Tibial nerve (tissue), 4 donors: ENCODE data around the gene IL34. TPM values are rescaled to one million over a fixed set of nuclear protein-coding genes. Genes with fewer than 3 reads are reported as not detected.

Source experiments
- DNase-seq, 2 donors: peaks; one replicate each; pipeline ENCODE4 v3.0.0-alpha.2; 2019; ENCODE audit warnings: low spot score in 2 of 2
- H3K27ac ChIP-seq, 4 donors: fragments of 200-600 bp; sonication (generic) in 3 of 4; one replicate each; pipeline ENCODE4 v1.5.1; 2017 to 2019; ENCODE audit warnings: mild to moderate bottlenecking in 1 of 4
- H3K27me3 ChIP-seq, 2 donors: fragments of 200-600 bp; sonication (generic) in 1 of 2; one replicate each; pipeline versions ENCODE4 v1.5.1 to v1.6.0; 2017 to 2019
- H3K36me3 ChIP-seq, 3 donors: fragments of 200-600 bp; sonication (generic); one replicate each; pipeline ENCODE4 v1.5.1; 2018 to 2019
- H3K4me1 ChIP-seq, 4 donors: fragments of 200-600 bp; sonication (generic) in 3 of 4; one replicate each; pipeline ENCODE4 v1.5.1; 2017 to 2019
- H3K4me3 ChIP-seq, 4 donors: fragments of 200-600 bp; sonication (generic) in 3 of 4; one replicate each; pipeline ENCODE4 v1.5.1; 2017 to 2019; ENCODE audit warnings: mild to moderate bottlenecking in 1 of 4, moderate library complexity in 1 of 4
- H3K9me3 ChIP-seq, 4 donors: fragments of 200-600 bp; sonication (generic) in 3 of 4; one replicate each; pipeline ENCODE4 v1.5.1; 2017 to 2019
- EP300 ChIP-seq, 2 donors: sonication (generic); formaldehyde crosslinking; IDR thresholded peaks; one replicate each; pipeline ENCODE4 v1.6.1; 2017; ENCODE audit warnings: antibody characterized with exemption in 2 of 2, mild to moderate bottlenecking in 1 of 2
- POLR2A ChIP-seq, 2 donors: fragments of 450-650 bp; IDR thresholded peaks; one replicate each; pipeline ENCODE4 v1.6.1; 2017; ENCODE audit warnings: antibody characterized with exemption in 2 of 2, mild to moderate bottlenecking in 2 of 2, moderate library complexity in 2 of 2
- WGBS, 2 donors: methylation state at CpG; one replicate each; pipeline ENCODE4 v1.1.5; 2018; 5-methylcytosine and 5-hydroxymethylcytosine counted together
- total RNA-seq, 4 donors: library from RNA; depleted of rRNA; stranded (reverse); fragments of >200 nt; gene quantifications; one replicate each; pipeline ENCODE4 v1.1.0, GENCODE V29; 2016
- TF ChIP-seq, protein P1 (sequence below), 5 experiments: fragments of 200-600 bp in 3 of 5; fragments of 450-650 bp in 2 of 5; sonication (generic) in 3 of 5; IDR thresholded peaks; one replicate each; pipeline ENCODE4 v1.5.1; 2016 to 2019; ENCODE audit warnings: antibody characterized with exemption in 5 of 5, mild to moderate bottlenecking in 3 of 5, moderate library complexity in 2 of 5

IL34 gene
- total RNA-seq, 4 donors from 2014 or later = 49.6 to 89.4 (median 60.9) TPM

GRCh38 chr16:70689035-70689969 is 42.9 kb downstream of the IL34 start:
- Histone ChIP-seq H3K27ac (peak overlapping the region; percentile 81 to 97 (median 91)), H3K27me3 (no peaks in the 10 kb centered on the region), H3K36me3 (peaks cover 0 to 3% (median 0%) of the 10 kb centered on the region in 3 donors), H3K9me3 (no peaks in the 10 kb centered on the region), H3K4me3 (no peak overlapping the region), H3K4me1 (peaks cover 9 to 91% (median 85%) of the 10 kb centered on the region in 4 donors)
- WGBS, 2 donors = 84 to 93% methylated on average over 18 to 21 of the region's 22 CpGs
- TF ChIP-seq EP300 (IDR thresholded peaks at IDR 0.05) = peak in 1 of 2 donors; percentile 10
- TF ChIP-seq POLR2A (IDR thresholded peaks at IDR 0.05) = no peak
- no peak for DNase-seq

DNA sequence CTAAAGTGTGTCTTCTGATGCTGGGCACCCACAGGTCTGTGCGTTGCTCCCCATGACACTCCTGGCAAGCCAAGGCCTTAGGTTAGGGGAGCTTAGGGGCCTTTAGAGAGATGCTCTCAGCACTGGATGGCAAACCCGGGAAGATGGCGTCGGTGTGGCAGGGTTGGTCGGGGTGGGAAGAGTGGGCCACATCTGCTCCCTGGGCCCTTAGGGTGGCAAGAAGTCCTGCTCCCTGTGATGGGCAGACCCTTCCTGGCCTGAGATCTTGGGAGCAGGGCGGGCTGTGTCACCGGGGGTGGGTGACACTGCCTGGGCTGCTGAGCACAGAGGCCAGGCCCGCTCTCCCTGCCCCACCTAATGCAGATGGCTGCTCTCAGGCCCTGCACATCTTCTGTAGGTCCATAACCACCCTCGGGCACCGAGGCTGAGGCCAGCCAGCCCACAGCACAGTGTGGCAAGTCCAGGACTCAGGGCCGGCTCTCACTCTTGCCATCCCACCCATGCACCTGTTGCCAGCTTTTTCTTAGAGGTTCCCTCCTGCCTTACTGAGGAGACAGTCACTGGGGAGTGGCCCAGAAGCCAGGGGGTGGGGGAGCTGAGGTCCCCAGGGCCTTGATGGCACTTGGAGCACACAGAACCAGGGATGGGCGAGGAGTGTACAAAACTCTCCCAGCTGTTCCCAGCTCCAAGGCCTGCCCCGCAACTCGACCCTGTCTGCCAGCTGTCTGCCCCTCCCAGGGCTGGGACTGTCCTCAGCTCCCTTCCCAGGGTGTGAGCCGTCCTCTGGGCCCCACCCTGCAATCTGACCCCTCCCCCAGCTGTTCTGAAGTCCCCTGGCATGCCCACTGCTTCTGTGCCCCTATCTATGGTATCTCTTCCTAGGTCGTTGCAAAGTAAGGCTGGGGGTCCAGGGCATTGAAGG is 43.9 kb downstream of the IL34 start:
- 79 to 81% methylated on average over 13 to 15 of the region's 16 CpGs for WGBS, 2 donors
- DNase-seq = no peak

DNA sequence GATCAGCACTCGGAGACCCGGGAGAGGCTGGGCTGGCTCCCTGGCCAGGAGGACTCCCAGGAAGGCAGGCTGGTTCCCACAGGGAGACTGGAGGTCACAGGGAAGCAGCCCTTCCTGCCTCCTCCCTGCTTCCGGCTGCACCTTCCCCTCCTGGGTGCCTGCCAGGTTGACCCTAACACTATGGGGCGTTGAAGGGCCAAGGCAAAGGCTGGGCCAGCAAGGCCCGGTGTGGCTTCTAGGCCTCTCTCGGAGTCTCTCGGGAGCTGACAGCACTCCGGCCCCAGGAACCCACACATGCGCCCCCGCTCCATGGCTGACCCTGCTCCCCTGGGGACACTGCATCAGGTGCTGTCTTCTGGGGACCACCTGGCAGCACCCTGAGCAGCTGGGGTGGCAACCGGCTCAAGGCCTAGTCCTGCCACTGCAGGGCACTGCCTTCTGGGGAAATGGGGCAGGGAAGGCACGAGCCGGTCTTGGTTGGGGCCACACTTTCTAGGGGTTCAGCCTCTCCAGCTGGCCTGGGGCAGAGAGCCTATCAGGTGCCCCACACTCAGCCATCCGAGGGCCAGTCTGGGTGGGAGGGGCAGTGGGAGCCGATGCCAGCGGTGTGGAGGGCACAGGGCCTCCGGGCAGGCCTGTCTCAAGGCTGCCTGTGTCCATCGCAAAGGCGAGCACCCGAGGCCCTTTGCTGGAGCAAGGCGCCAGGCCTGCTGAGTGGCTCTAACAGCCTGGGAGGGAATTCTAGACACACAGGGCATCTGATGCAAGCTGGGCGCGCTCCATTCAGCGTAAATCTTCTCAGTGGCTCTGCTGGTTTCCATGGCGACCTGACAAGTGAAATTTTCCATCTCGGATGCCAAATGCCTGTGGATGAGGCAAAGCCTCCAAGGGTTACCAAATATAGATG is 45.1 kb downstream of the IL34 start:
- 43 to 56% methylated on average over 25 to 26 of the region's 26 CpGs for WGBS, 2 donors
- peak in 1 of 2 donors; percentile 89 for TF ChIP-seq EP300 (IDR thresholded peaks at IDR 0.05)
- TF ChIP-seq, protein P1, sequence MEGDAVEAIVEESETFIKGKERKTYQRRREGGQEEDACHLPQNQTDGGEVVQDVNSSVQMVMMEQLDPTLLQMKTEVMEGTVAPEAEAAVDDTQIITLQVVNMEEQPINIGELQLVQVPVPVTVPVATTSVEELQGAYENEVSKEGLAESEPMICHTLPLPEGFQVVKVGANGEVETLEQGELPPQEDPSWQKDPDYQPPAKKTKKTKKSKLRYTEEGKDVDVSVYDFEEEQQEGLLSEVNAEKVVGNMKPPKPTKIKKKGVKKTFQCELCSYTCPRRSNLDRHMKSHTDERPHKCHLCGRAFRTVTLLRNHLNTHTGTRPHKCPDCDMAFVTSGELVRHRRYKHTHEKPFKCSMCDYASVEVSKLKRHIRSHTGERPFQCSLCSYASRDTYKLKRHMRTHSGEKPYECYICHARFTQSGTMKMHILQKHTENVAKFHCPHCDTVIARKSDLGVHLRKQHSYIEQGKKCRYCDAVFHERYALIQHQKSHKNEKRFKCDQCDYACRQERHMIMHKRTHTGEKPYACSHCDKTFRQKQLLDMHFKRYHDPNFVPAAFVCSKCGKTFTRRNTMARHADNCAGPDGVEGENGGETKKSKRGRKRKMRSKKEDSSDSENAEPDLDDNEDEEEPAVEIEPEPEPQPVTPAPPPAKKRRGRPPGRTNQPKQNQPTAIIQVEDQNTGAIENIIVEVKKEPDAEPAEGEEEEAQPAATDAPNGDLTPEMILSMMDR (IDR thresholded peaks at IDR 0.05) = no peak
- TF ChIP-seq POLR2A (IDR thresholded peaks at IDR 0.05) = peak; percentile 20 to 24
- Histone ChIP-seq H3K9me3 (no peaks in the 10 kb centered on the region), H3K4me1 (peaks cover 9 to 100% (median 83%) of the 10 kb centered on the region in 4 donors), H3K27me3 (no peaks in the 10 kb centered on the region), H3K27ac (peak overlapping the region; percentile 81 to 97 (median 91)), H3K4me3 (no peak overlapping the region), H3K36me3 (peaks cover 0 to 3% (median 0%) of the 10 kb centered on the region in 3 donors)
- DNase-seq = peak; percentile 70 to 74

More for the DNA sequence above, 43.9 kb downstream of the IL34 start:
- H3K27ac ChIP-seq = peak overlapping the region; percentile 81 to 97 (median 91)
- H3K9me3 ChIP-seq = no peaks in the 10 kb centered on the region
- peaks cover 9 to 91% (median 84%) of the 10 kb centered on the region in 4 donors for H3K4me1 ChIP-seq
- H3K27me3 ChIP-seq = no peaks in the 10 kb centered on the region
- TF ChIP-seq EP300 (IDR thresholded peaks at IDR 0.05) (no peak), POLR2A (IDR thresholded peaks at IDR 0.05) (no peak)
- TF ChIP-seq, protein P1 (IDR thresholded peaks at IDR 0.05) = no peak
- H3K4me3 ChIP-seq = no peak overlapping the region
- peaks cover 0 to 3% (median 0%) of the 10 kb centered on the region in 3 donors for H3K36me3 ChIP-seq

GRCh38 chr16:70692130-70692872 is 45.9 kb downstream of the IL34 start:
- H3K4me1 ChIP-seq = peaks cover 9 to 100% (median 82%) of the 10 kb centered on the region in 4 donors

More at GRCh38 chr16:70692130-70692872, 45.9 kb downstream of the IL34 start:
- no peak overlapping the region for H3K4me3 ChIP-seq
- no peaks in the 10 kb centered on the region for H3K9me3 ChIP-seq
- no peaks in the 10 kb centered on the region for H3K27me3 ChIP-seq
- H3K27ac ChIP-seq = peak overlapping the region; percentile 81 to 97 (median 91)
- DNase-seq = no peak
- 28 to 36% methylated on average over 3 to 9 of the region's 14 CpGs for WGBS, 2 donors
- H3K36me3 ChIP-seq = peaks cover 0 to 3% (median 0%) of the 10 kb centered on the region in 3 donors
- TF ChIP-seq EP300 (IDR thresholded peaks at IDR 0.05) (peak in 1 of 2 donors; percentile 10), POLR2A (IDR thresholded peaks at IDR 0.05) (no peak)
- TF ChIP-seq, protein P1 (IDR thresholded peaks at IDR 0.05) = no peak
